ENCODE data around the gene EXOC6B. TPM values are rescaled to one million over a fixed set of nuclear protein-coding genes. Genes with fewer than 3 reads are reported as not detected.

Gene EXOC6B
- total RNA-seq, 4 donors from 2014 or later, result 21.0 to 57.7 (median 36.1) TPM

DNA sequence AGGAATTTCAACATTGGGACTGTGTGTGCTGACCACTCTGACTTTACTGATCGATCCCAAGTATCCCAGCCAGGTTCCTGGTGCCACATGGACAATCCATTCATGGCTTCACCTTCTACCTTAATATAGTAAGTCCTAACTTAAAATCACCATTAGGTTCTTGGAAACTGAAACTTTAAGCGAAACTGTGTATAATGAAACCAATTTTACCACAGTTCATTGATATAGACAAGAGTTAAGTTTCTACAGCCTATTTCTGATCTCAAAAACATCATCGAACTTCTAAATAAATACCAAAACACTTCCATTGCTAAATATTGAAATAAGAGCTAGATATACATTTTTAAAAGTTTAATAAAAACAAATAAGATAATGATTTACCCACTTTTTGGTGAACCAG lies 4.4 kb upstream of the EXOC6B start:
- TF ChIP-seq, protein P1, sequence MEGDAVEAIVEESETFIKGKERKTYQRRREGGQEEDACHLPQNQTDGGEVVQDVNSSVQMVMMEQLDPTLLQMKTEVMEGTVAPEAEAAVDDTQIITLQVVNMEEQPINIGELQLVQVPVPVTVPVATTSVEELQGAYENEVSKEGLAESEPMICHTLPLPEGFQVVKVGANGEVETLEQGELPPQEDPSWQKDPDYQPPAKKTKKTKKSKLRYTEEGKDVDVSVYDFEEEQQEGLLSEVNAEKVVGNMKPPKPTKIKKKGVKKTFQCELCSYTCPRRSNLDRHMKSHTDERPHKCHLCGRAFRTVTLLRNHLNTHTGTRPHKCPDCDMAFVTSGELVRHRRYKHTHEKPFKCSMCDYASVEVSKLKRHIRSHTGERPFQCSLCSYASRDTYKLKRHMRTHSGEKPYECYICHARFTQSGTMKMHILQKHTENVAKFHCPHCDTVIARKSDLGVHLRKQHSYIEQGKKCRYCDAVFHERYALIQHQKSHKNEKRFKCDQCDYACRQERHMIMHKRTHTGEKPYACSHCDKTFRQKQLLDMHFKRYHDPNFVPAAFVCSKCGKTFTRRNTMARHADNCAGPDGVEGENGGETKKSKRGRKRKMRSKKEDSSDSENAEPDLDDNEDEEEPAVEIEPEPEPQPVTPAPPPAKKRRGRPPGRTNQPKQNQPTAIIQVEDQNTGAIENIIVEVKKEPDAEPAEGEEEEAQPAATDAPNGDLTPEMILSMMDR (IDR thresholded peaks at IDR 0.05), result no peak
- TF ChIP-seq POLR2A (IDR thresholded peaks at IDR 0.05), result no peak
- Histone ChIP-seq H3K9me3 (no peaks in the 10 kb centered on the region), H3K27me3 (no peaks in the 10 kb centered on the region), H3K4me1 (peaks cover 3 to 34% (median 16%) of the 10 kb centered on the region in 3 donors), H3K4me3 (no peak overlapping the region), H3K27ac (no peak overlapping the region), H3K36me3 (no peaks in the 10 kb centered on the region)
- WGBS, 2 donors, result 69 to 83% methylated on average over 3 of the region's 3 CpGs
- intact Hi-C loops (cut with DNase I), result no loop called here
- no peak for DNase-seq

DNA sequence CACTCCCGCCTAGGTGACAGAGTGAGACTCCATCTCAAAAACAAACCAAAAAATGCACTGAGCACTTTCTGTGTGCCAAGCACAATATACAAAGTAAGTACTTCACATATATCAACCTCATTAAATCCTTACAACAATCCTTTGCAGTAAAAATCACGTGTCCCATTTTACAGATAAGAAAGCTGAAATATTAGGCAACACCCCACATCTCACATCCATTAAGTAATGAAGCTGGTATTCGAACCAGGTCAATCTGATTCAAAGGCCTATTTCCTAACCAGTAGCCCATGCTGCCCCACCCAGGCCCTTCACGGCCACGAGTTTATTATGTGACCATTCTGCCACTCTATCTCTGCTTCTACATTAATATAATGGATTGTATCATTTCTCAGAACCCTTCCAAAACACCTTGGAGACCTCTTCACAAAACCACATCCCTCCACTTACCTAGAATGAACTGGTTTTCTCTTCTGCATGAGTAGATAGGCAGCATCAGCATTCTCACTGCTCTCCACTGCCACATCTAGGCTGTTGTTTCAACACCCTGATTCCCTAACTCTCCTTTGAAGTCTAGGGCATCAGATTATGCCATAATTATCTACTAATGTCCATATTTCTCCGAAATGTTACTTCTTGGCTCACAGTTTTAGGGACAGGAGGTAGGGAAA lies 3.1 kb upstream of the EXOC6B start:
- DNase-seq, result no peak
- Histone ChIP-seq H3K27me3 (no peaks in the 10 kb centered on the region), H3K4me1 (peaks cover 13 to 47% (median 26%) of the 10 kb centered on the region in 3 donors), H3K9me3 (no peaks in the 10 kb centered on the region), H3K27ac (peak overlapping the region in 3 of 4 donors; percentile 70 to 79 (median 77)), H3K36me3 (no peaks in the 10 kb centered on the region), H3K4me3 (no peak overlapping the region)
- WGBS, 2 donors, result 70 to 76% methylated on average over 6 of the region's 6 CpGs
- TF ChIP-seq POLR2A (IDR thresholded peaks at IDR 0.05), result no peak
- TF ChIP-seq, protein P1 (IDR thresholded peaks at IDR 0.05), result no peak
- intact Hi-C loops (cut with DNase I), result no loop called here

- DNase-seq, result no peak
- intact Hi-C loops (cut with DNase I), result no loop called here
Measured at GRCh38 chr2:72827966-72828646, 2.3 kb upstream of the EXOC6B start.

GRCh38 chr2:72827487-72827886 lies 1.7 kb upstream of the EXOC6B start:
- Histone ChIP-seq H3K27me3 (no peaks in the 10 kb centered on the region), H3K4me1 (peaks cover 19 to 62% (median 40%) of the 10 kb centered on the region in 3 donors), H3K4me3 (no peak overlapping the region), H3K36me3 (no peaks in the 10 kb centered on the region), H3K9me3 (no peaks in the 10 kb centered on the region), H3K27ac (peak overlapping the region in 3 of 4 donors; percentile 45 to 79 (median 77))
- intact Hi-C loops (cut with DNase I), result no loop called here
- WGBS, 2 donors, result 65 to 69% methylated on average over 1 of the region's 1 CpG
- TF ChIP-seq, protein P1 (IDR thresholded peaks at IDR 0.05), result no peak
- TF ChIP-seq POLR2A (IDR thresholded peaks at IDR 0.05), result no peak
- no peak for DNase-seq

More at GRCh38 chr2:72827966-72828646, 2.3 kb upstream of the EXOC6B start:
- Histone ChIP-seq H3K4me1 (peaks cover 19 to 56% (median 34%) of the 10 kb centered on the region in 3 donors), H3K27ac (peak overlapping the region; percentile 32 to 79 (median 74)), H3K36me3 (no peaks in the 10 kb centered on the region), H3K27me3 (no peaks in the 10 kb centered on the region), H3K4me3 (no peak overlapping the region), H3K9me3 (no peaks in the 10 kb centered on the region)
- TF ChIP-seq, protein P1 (IDR thresholded peaks at IDR 0.05), result no peak
- TF ChIP-seq POLR2A (IDR thresholded peaks at IDR 0.05), result no peak
- 32 to 34% methylated on average over 5 of the region's 5 CpGs for WGBS, 2 donors

DNA sequence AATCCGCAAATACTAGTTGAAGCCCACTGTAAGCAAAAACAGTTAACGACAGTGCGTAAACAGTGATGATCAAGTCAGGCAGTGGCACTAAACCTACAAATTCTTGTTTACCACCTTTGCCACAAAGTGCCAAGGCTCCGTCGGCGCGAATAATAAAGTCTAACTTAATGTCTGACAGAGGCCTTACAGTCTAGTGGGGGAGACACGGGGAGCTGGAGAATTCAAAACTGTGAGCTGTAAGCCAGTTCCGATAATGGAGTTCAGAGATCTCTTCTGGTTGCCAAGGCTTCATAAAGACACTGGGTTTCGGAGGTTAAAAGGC lies 284 bp upstream of the EXOC6B start:
- Histone ChIP-seq H3K36me3 (no peaks in the 10 kb centered on the region), H3K27ac (peak overlapping the region; percentile 91 to 96 (median 92)), H3K27me3 (no peaks in the 10 kb centered on the region), H3K4me1 (peaks cover 19 to 75% (median 44%) of the 10 kb centered on the region in 3 donors), H3K9me3 (no peaks in the 10 kb centered on the region), H3K4me3 (peak overlapping the region; percentile 73 to 95 (median 91))
- 61 to 66% methylated on average over 10 of the region's 10 CpGs for WGBS, 2 donors
- intact Hi-C loops (cut with DNase I), result no loop called here
- DNase-seq, result no peak
- TF ChIP-seq, protein P1 (IDR thresholded peaks at IDR 0.05), result no peak
- TF ChIP-seq POLR2A (IDR thresholded peaks at IDR 0.05), result no peak

Data from esophagus squamous epithelium (tissue), 5 donors.